ENCODE measurements around the gene AP3B2.

Gene AP3B2

GRCh38 chr15:82743810-82744209, 34.1 kb upstream of the AP3B2 start:
- DNase-seq (ENCODE audit: low read depth): no peak
- no peak overlapping the region for H3K4me3 ChIP-seq (ENCODE audit: low read depth, low read length)
- no peak for TF ChIP-seq MAX (IDR thresholded peaks at IDR 0.05; ENCODE audit: low read depth, low read length)

- TF ChIP-seq MAX (IDR thresholded peaks at IDR 0.05; ENCODE audit: low read depth, low read length) (no peak), MYC (IDR thresholded peaks at IDR 0.05; ENCODE audit: low read depth, low read length) (no peak), POLR2A (IDR thresholded peaks at IDR 0.05; ENCODE audit: extremely low read depth, insufficient read length) (no peak)
- TF ChIP-seq, protein P1, sequence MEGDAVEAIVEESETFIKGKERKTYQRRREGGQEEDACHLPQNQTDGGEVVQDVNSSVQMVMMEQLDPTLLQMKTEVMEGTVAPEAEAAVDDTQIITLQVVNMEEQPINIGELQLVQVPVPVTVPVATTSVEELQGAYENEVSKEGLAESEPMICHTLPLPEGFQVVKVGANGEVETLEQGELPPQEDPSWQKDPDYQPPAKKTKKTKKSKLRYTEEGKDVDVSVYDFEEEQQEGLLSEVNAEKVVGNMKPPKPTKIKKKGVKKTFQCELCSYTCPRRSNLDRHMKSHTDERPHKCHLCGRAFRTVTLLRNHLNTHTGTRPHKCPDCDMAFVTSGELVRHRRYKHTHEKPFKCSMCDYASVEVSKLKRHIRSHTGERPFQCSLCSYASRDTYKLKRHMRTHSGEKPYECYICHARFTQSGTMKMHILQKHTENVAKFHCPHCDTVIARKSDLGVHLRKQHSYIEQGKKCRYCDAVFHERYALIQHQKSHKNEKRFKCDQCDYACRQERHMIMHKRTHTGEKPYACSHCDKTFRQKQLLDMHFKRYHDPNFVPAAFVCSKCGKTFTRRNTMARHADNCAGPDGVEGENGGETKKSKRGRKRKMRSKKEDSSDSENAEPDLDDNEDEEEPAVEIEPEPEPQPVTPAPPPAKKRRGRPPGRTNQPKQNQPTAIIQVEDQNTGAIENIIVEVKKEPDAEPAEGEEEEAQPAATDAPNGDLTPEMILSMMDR (IDR thresholded peaks at IDR 0.05; ENCODE audit: low read depth, low read length): no peak
- no peak overlapping the region for H3K4me3 ChIP-seq (ENCODE audit: low read depth, low read length)
- no peak for DNase-seq (ENCODE audit: low read depth)
These were observed 32.5 kb upstream of the AP3B2 start for GRCh38 chr15:82742134-82742533.

DNA sequence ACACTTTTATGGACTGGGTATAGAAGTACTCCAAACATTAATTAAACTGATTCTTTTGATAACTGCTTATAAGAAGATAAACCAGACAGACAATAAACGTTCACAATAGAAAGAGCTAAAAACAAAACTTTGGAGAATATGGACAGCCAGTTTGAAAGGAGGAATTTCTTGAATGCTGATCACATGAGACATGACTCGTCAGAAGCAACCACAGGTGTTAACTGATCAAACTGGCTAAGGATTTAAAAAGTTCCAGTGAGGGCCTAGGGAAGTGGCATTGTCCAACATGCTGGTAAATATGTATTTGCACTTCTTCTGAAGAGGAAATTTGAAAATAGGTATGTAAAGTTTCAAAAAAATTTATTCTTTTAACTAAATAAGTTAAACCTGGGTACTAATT, 29.4 kb upstream of the AP3B2 start:
- H3K4me3 ChIP-seq (ENCODE audit: low read depth, low read length): no peak overlapping the region
- DNase-seq (ENCODE audit: low read depth): no peak
- TF ChIP-seq POLR2A (IDR thresholded peaks at IDR 0.05; ENCODE audit: extremely low read depth, insufficient read length) (no peak), MYC (IDR thresholded peaks at IDR 0.05; ENCODE audit: low read depth, low read length) (no peak), MAX (IDR thresholded peaks at IDR 0.05; ENCODE audit: low read depth, low read length) (no peak)
- TF ChIP-seq, protein P1 (IDR thresholded peaks at IDR 0.05; ENCODE audit: low read depth, low read length): no peak

DNA sequence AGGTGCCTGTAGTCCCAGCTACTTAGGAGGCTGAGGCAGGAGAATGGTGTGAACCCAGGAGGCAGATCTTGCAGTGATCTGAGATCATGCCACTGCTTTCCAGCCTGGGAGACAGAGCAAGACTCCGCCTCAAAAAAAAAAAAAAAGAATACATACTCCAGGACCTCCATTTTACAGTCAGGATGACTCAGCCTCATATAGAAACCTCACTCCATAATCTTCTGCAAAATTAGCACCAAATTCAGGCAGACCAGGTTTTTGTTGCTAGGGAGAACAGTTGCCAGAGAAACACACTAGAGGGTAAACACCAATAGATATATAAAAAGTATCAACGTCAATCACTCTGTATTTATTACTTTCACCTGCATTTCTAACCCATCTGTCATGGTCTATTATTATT, 28.3 kb upstream of the AP3B2 start:
- no peak for TF ChIP-seq MYC (IDR thresholded peaks at IDR 0.05; ENCODE audit: low read depth, low read length)
- no peak for TF ChIP-seq MAX (IDR thresholded peaks at IDR 0.05; ENCODE audit: low read depth, low read length)
- TF ChIP-seq, protein P1 (IDR thresholded peaks at IDR 0.05; ENCODE audit: low read depth, low read length): no peak
- TF ChIP-seq POLR2A (IDR thresholded peaks at IDR 0.05; ENCODE audit: extremely low read depth, insufficient read length): no peak
- H3K4me3 ChIP-seq (ENCODE audit: low read depth, low read length): no peak overlapping the region
- DNase-seq (ENCODE audit: low read depth): peak; percentile 12

GRCh38 chr15:82731527-82731926, 21.9 kb upstream of the AP3B2 start:
- no peak overlapping the region for H3K4me3 ChIP-seq (ENCODE audit: low read depth, low read length)
- TF ChIP-seq, protein P1 (IDR thresholded peaks at IDR 0.05; ENCODE audit: low read depth, low read length): no peak
- TF ChIP-seq POLR2A (IDR thresholded peaks at IDR 0.05; ENCODE audit: extremely low read depth, insufficient read length) (no peak), MAX (IDR thresholded peaks at IDR 0.05; ENCODE audit: low read depth, low read length) (no peak), MYC (IDR thresholded peaks at IDR 0.05; ENCODE audit: low read depth, low read length) (no peak)
- no peak for DNase-seq (ENCODE audit: low read depth)

DNA sequence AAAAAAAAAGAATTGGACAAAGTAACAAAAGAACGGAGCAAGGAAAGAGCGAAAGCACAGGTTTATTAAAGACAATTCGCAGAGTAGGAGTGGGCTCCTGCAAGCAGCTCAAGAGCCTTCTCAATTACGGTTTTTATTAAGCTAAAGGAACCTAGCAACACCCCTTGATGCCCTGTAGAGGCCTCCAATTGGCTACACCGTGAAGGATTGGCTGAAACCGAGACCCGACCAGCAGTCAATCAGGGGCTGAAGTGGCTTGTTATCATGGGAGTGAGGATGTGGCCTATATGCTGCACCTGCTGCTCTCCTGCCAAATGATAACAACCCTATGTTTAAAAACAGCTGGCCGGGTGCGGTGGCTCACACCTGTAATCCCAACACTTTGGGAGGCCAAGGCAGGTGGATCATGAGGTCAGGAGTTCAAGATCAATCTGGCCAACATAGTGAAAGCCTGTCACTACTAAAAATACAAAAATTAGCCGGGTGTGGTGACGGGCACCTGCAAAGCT, 20.4 kb upstream of the AP3B2 start:
- DNase-seq (ENCODE audit: low read depth): no peak
- TF ChIP-seq MYC (IDR thresholded peaks at IDR 0.05; ENCODE audit: low read depth, low read length) (no peak), MAX (IDR thresholded peaks at IDR 0.05; ENCODE audit: low read depth, low read length) (no peak), POLR2A (IDR thresholded peaks at IDR 0.05; ENCODE audit: extremely low read depth, insufficient read length) (no peak)
- TF ChIP-seq, protein P1 (IDR thresholded peaks at IDR 0.05; ENCODE audit: low read depth, low read length): no peak
- no peak overlapping the region for H3K4me3 ChIP-seq (ENCODE audit: low read depth, low read length)
